Neutrophil (primary cell): ENCODE results near the gene OPHN1.

ENCODE experiments used
- H3K27ac ChIP-seq: fragments of 200-600 bp; sonication (generic); 2 replicates; pipeline ENCODE4 v1.5.1; 2016; ENCODE audit warnings: mild to moderate bottlenecking, moderate library complexity
- H3K27me3 ChIP-seq: fragments of 200-600 bp; sonication (generic); 2 replicates; pipeline ENCODE4 v1.6.0; 2016; ENCODE audit warnings: mild to moderate bottlenecking
- H3K36me3 ChIP-seq: fragments of 200-600 bp; sonication (generic); 2 replicates; pipeline ENCODE4 v1.5.1; 2017
- H3K4me1 ChIP-seq, 2 experiments: fragments of 200-600 bp in 1 of 2; sonication (generic) in 1 of 2; 1 replicate in 1 of 2; 2 replicates in 1 of 2; pipeline versions ENCODE4 v1.5.1 to v1.6.1; 2013 to 2016; ENCODE audit warnings: low read depth in 1 of 2, low read length in 1 of 2, mild to moderate bottlenecking in 1 of 2, moderate library complexity in 1 of 2; ENCODE audit not compliant: control insufficient read depth in 1 of 2, insufficient read depth in 1 of 2
- H3K4me3 ChIP-seq, 2 experiments: fragments of 200-600 bp in 1 of 2; sonication (generic) in 1 of 2; 1 replicate in 1 of 2; 2 replicates in 1 of 2; pipeline ENCODE4 v1.5.1; 2013 to 2016; ENCODE audit warnings: low read depth in 1 of 2, low read length in 1 of 2, mild to moderate bottlenecking in 1 of 2, moderate library complexity in 1 of 2
- H3K9me3 ChIP-seq: fragments of 200-600 bp; sonication (generic); 2 replicates; pipeline ENCODE4 v1.5.1; 2016
- TF ChIP-seq, protein P1 (sequence below): fragments of 200-600 bp; sonication (generic); IDR thresholded peaks from 2 replicates; pipeline ENCODE4 v1.5.1; 2016; ENCODE audit warnings: antibody characterized with exemption

OPHN1 gene

DNA sequence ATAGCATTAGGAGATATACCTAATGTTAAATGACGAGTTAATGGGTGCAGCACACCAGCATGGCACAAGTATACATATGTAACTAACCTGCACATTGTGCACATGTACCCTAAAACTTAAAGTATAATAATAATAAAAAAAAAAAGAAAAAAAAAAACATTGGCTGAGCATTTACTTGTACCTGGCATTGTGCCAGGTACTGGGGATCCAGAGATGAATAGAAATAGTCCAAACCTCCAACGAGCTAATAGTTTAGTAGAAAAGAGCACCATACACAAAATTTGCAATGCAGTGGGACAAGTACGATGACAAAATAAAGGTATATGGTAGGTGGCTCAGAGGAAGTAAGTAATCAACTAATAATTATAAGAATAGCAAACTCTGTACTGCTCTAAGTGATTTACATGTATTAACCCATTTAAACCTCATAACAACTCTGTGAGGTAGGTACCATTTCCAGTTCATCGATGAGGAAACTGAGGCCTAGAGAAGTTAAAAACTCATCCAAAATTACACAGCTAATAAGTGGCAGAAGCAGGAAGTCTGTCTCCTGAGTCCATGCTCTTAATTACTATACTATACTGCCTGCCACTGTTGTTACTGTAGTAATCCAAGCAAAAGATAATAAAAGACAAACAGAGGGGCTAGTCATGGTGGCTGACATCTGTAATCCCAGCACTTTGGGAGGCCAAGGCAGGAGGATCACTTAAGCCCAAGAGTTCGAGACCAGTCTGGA lies 319.3 kb downstream of the OPHN1 start:
- no peak overlapping the region for H3K4me3 ChIP-seq
- no peaks in the 10 kb centered on the region for H3K36me3 ChIP-seq
- no peaks in the 10 kb centered on the region for H3K27me3 ChIP-seq
- H3K4me1 ChIP-seq, result no peaks in the 10 kb centered on the region
- TF ChIP-seq, protein P1, sequence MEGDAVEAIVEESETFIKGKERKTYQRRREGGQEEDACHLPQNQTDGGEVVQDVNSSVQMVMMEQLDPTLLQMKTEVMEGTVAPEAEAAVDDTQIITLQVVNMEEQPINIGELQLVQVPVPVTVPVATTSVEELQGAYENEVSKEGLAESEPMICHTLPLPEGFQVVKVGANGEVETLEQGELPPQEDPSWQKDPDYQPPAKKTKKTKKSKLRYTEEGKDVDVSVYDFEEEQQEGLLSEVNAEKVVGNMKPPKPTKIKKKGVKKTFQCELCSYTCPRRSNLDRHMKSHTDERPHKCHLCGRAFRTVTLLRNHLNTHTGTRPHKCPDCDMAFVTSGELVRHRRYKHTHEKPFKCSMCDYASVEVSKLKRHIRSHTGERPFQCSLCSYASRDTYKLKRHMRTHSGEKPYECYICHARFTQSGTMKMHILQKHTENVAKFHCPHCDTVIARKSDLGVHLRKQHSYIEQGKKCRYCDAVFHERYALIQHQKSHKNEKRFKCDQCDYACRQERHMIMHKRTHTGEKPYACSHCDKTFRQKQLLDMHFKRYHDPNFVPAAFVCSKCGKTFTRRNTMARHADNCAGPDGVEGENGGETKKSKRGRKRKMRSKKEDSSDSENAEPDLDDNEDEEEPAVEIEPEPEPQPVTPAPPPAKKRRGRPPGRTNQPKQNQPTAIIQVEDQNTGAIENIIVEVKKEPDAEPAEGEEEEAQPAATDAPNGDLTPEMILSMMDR, result no peak
- H3K9me3 ChIP-seq, result no peaks in the 10 kb centered on the region
- no peak overlapping the region for H3K27ac ChIP-seq

DNA sequence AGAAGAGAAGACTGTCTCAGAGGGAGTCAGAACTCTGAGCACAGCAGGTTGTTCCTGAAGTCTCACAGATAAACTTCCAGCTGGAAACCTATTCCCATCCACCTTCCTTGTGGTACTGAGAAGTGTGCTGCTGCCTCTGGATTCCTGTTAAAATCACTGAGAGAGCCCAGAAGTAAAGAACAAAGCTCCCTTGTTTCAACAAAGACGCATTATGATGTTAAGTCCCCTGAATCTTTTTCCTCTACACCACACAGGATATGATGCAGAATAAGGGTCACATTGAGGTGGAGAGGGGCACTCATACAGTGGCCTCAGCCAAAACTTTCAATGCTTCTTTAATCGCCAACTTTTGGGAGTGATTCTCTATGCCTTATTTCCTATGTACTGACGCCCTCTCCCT lies 321.0 kb downstream of the OPHN1 start:
- Histone ChIP-seq H3K27ac (no peak overlapping the region), H3K4me3 (no peak overlapping the region), H3K36me3 (no peaks in the 10 kb centered on the region), H3K27me3 (no peaks in the 10 kb centered on the region), H3K4me1 (no peaks in the 10 kb centered on the region), H3K9me3 (no peaks in the 10 kb centered on the region)
- TF ChIP-seq, protein P1, result no peak

DNA sequence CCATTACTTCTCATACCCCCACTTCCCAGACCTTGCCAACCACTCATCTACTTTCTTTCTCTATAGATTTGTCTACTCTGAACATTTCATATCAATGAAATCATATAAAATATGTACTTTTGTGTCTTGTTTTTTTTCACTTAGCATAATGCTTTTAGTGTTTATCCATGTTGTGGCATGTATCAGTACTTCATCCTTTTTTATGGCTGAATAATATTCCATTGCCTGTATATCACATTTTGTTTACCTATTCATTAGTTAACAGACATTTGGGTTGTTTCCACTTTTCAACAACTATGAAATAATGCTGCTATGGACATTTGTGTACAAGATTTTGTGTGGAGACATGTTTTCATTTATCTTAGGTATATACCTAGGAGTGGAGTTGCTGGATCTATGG lies 324.1 kb downstream of the OPHN1 start:
- no peaks in the 10 kb centered on the region for H3K9me3 ChIP-seq
- TF ChIP-seq, protein P1, result no peak
- no peak overlapping the region for H3K27ac ChIP-seq
- no peaks in the 10 kb centered on the region for H3K27me3 ChIP-seq
- no peaks in the 10 kb centered on the region for H3K36me3 ChIP-seq
- no peaks in the 10 kb centered on the region for H3K4me1 ChIP-seq
- H3K4me3 ChIP-seq, result no peak overlapping the region

DNA sequence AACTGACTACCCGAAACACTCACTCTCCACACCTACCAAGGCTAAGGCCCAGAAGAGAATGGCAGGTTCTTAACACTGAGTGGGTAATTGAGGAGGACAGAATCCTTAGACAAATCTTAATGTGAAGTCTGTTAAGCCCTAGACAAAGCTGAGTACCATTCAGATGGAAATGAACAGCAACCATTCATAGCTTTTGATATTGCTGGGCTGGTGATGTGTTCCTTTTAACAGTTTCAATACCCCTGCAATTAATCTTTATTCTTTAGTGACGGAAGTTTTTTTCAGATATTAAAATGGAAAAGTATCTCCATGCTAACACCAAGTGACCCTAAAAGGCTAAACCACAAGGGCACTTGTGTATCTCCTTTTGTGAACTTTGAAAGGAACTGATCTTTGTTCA lies 334.9 kb downstream of the OPHN1 start:
- TF ChIP-seq, protein P1, result no peak
- Histone ChIP-seq H3K27ac (no peak overlapping the region), H3K9me3 (no peaks in the 10 kb centered on the region), H3K4me3 (no peak overlapping the region), H3K36me3 (no peaks in the 10 kb centered on the region), H3K4me1 (no peaks in the 10 kb centered on the region), H3K27me3 (no peaks in the 10 kb centered on the region)

DNA sequence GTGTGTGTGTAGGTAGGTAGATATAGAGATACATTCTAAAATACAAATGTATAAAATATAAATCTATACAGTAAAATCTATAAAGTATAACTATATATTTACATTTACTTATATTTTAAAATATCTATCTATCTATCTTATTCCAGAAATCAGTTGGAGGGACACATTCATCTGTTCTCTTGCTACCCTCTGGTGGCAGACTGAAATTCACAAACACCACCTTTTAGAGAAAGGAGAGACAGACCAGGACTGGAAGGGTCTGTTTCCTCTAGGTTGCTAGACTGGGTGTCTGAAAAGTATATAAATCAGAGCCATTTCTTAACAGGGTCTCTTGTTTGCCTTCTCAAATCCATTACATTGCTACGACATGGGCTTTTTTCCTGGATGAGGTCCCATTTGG lies 343.0 kb downstream of the OPHN1 start:
- H3K27me3 ChIP-seq, result no peaks in the 10 kb centered on the region
- TF ChIP-seq, protein P1, result no peak
- H3K36me3 ChIP-seq, result no peaks in the 10 kb centered on the region

More for the DNA sequence above, 343.0 kb downstream of the OPHN1 start:
- H3K4me1 ChIP-seq, result no peaks in the 10 kb centered on the region
- H3K9me3 ChIP-seq, result no peaks in the 10 kb centered on the region
- no peak overlapping the region for H3K4me3 ChIP-seq
- H3K27ac ChIP-seq, result no peak overlapping the region
